Inflammatory macrophage (primary cell): ENCODE data around the gene FEN1.

Experiments used
- DNase-seq, 2 donors: peaks; one replicate each; pipeline ENCODE4 v3.0.0-alpha.2; 2020 to 2022

FEN1 gene

GRCh38 chr11:61757213-61757862, 35.4 kb upstream of the FEN1 start:
- DNase-seq: no peak

DNA sequence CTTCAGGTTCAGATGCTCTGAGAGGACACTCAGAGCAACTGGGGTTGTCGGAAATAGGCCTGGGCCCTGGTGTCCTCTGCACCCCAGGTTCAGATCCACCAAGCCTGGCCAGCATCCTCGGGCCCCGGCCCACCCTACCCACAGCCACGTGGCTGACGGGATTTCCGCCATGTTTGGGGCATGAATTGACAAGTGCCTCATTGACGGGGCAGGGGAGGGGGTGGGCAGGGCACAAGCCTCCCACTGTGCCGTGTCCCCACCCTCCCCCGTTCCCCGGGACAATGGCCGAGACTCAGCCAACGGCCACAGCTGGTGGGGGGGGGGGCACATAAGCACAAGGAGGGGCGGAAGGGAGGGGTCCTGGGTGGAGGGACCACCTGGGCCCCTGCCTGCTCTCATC, 31.8 kb upstream of the FEN1 start:
- DNase-seq: no peak

DNA sequence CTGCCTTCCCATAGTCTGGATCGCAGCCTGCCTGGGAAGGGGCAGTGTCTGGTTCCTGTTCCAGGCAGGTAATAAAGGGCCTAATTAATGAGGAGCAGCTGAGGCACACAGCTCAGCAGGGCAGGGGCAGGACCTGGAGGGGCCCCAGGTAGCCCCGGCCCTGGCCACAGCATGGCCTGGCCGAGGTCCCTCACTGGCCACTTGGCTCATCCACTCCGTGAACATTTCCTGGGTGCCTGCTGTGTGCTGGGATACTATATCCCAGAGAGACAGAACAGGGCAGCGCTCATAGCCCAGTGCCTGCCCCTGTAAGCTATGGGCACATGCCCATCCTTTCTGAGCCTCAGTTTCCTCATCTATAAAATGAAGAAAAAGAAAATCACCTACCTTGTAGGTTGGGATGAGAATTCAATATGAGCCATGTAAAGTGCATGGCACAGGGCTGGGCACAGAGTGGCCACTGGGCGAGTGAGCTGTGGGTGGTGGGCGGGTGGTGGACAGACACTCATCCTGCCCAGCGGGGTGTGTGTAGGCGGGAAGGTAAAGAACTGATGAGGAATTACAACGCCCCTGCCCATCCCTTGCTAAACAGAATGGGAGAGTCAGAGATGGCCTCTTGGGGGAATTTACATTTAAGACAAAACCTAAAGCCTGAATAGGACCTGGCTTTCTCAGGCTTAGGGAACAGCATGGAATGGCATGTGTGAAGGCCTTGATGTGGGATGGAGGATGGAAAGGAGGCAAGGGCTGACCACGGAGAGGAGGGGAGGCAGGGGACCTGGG, 31.1 kb upstream of the FEN1 start:
- no peak for DNase-seq

- DNase-seq: no peak
These were observed 30.5 kb upstream of the FEN1 start for GRCh38 chr11:61762223-61762615.

DNA sequence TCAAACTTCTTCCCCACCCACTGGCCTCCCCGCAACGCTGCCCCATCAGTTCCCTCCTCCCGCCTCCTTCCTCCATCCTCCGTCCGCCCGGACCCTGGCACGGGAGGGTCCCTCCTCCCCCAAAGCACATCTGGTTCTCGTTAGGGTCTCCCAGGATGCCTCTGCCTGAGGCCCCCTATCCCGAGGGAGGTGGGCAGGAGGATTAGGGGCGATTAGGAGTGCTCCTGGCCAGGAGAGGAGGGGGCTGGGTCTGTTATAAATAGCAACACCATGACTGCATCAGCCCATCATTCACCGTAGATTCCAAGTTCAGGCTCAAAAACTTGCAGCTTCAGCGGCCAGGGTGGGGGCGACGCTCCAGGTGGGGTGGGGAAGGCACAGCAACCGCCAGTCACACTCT, 29.9 kb upstream of the FEN1 start:
- DNase-seq: no peak

DNA sequence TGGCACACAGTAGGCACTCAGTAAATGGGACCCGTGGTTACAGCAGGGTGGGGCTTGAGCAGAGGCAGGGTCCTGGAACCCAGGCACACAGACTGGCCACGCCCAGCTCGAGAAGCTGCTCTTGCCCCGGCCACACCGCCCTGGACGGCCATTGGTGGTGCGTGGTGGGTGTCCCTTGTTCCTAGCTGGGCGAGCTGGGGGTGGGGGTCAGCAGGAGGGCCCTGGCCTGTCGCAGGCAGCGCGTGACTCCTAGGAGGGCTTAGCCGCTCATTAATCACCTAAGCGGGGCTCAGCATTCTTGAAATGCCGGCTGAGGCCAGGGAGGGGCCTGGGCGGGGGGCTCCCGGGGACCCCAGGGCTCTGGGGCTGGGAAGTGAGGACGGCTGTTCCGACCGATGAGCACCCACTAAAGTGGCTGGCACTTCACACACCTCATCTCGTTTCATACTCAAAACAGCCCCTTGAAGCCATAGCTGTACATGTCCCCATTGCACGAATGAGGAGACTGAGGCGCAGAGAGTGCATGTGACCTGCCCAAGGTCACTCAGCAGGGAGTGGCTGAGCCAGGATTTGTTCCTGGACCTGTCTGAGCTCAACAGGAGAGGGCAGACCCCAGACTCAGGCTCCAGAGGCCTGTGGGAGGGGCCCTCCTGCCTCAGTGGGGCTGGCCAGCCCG, 28.6 kb upstream of the FEN1 start:
- DNase-seq: no peak

- no peak for DNase-seq
These were observed 28.0 kb upstream of the FEN1 start for GRCh38 chr11:61764606-61765260.

DNA sequence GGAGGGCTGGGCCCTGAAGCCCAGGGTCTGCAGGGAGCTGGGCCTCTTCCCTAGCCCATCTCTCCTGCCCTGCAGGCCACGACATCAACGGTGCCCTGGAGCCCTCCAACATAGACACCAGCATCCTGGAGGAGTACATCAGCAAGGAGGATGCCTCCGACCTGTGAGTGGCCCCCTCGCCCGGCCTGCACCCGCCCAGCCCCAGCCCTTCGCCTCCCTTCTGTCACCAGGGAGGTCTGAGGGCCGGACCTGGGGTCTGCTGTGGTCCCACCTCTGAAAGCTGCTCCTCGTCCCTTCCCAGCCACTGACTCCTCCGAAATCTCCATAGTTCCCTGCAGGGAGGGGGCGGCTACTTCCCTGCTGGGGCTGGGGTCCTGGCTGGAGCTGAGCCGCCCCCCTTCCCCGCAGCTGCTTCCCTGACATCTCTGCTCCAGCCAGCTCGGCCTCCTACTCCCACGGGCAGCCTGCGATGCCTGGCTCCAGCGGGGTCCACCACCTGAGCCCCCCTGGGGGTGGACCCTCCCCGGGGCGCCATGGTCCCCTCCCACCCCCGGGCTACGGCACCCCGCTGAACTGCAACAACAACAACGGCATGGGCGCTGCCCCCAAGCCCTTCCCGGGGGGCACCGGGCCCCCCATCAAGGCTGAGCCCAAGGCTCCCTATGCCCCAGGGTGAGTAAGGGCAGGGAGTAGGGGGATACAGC, 27.0 kb upstream of the FEN1 start:
- no peak for DNase-seq

GRCh38 chr11:61766353-61766841, 26.3 kb upstream of the FEN1 start:
- no peak for DNase-seq

DNA sequence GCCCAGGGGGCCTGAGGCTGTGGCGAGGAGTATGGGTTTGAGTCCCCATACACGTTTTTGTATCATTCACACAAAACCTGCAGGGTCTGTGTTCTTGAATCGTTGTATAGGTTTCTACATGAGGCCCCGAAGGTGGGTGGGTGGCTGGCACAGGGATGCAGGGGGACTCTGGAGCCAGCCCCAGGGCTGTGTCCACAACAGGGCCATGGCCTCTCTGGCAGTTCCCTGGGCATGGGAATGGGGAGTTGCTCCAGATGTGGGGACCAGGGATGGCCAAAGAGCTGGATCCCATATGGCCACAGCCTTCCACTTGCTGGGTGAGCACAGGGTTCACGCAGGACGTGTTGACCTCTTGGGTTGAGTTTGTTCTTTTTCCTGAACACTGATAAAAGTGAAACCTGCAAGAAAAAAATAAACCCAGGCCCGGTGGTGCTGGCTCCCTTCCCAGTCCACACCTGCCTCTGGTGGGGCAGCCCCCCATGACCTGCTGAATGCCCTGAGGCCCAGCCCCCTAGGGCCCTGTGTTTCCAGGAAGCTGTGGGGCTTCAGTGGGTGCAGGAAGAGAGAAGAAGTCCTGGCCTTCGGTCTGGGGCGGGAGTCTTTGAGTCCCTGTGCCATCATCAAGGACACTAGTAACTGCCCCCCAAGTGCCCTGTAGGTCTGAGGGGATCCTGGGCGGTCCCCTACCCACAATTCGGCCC, 24.2 kb upstream of the FEN1 start:
- no peak for DNase-seq

DNA sequence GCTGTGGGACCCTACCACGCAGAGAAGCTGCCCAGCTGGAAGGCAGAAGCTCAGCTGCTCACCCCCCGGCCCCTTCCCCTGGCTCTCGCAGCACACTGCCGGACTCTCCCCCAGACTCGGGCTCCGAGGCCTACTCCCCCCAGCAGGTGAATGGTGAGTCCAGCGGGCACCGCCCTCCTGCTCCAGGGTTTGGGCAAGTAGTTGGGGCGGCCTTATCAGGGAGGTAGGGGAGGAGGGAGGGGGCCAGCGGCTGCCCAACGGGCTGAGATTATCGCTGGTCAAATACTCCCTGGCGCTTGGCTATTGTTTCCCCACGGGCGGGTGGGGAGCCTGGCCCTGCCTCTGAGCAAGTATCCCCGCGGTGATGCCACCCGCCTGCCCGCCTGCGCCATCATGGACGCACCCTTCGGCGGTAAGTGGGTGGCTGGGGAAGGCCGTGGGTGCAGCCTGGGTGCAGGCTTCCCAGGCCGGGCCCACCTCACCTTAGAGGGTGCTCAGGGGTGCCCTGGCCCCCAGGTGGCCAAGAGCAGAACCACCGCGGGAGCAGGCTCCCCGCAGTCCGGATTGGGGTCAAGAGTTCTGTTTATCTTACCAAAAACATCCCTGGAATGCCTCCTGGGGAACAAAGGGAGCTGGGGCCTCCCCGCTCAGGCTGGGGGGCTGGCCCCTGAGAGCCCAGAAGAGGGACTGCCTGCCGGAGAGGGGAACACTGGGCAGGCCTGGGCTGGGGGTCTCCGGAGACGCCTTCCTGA, 23.4 kb upstream of the FEN1 start:
- no peak for DNase-seq

DNA sequence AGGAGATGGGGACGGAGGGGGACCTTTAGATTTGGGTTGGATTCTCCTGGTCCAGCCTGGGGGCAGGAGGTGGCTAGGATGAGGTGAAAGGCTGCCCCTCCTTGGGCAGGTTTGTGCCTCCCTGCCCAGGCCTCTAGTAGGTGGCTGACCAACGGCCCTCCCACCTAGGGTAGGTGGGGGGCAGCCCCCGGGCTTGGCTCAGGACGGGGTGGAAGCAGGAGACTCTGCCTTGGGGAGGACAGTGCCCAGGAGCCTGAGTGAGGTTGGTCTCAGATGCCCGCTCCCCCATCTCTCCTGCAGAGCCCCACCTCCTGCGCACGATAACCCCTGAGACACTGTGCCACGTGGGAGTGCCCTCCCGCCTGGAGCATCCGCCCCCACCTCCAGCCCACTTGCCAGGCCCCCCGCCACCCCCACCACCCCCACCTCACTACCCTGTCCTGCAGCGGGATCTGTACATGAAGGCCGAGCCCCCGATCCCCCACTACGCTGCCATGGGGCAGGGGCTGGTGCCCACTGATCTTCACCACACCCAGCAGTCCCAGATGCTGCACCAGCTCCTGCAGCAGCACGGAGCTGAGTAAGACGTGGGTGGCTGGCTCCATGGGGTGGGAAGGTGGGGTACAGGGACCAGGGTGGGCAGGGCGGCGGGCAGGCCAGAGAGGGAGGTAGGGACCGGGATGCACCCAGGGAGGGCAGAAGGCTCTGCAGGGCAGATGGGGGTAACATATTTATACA, 22.6 kb upstream of the FEN1 start:
- no peak for DNase-seq

GRCh38 chr11:61771195-61771894, 21.4 kb upstream of the FEN1 start:
- peak in 1 of 2 donors; percentile 28 for DNase-seq

- no peak for DNase-seq
These were observed 20.7 kb upstream of the FEN1 start for GRCh38 chr11:61771985-61772455.

DNA sequence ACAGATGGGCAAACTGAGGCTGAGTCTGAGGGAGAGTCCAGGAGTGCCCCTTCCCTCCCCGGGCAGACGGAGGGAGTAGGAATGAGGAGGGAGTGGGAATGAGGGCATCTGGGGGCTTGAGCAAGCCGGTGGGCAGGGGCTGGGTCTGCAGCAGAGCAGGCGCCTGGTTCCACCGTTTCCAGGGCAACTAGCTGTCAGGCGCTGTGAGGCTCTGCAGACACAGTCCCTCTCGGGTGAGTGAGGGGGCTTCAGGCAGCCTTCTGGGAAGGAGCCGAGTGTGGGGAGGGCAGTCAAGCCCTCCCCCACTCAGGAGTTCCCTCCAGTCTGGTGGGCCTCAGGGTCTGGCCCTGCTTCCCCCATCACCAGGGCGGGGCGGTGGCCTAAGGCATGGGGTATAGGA, 19.4 kb upstream of the FEN1 start:
- DNase-seq: no peak

GRCh38 chr11:61773809-61774208, 18.9 kb upstream of the FEN1 start:
- DNase-seq: no peak

- no peak for DNase-seq
These were observed 18.3 kb upstream of the FEN1 start for GRCh38 chr11:61774411-61774810.

- no peak for DNase-seq
These were observed 17.6 kb upstream of the FEN1 start for GRCh38 chr11:61775106-61775505.
